ENCODE measurements around the gene REG4. TPM values are rescaled to one million over a fixed set of nuclear protein-coding genes. Genes with fewer than 3 reads are reported as not detected.

Gene REG4
- polyA plus RNA-seq, 1 donor from 2014 or later: not detected

DNA sequence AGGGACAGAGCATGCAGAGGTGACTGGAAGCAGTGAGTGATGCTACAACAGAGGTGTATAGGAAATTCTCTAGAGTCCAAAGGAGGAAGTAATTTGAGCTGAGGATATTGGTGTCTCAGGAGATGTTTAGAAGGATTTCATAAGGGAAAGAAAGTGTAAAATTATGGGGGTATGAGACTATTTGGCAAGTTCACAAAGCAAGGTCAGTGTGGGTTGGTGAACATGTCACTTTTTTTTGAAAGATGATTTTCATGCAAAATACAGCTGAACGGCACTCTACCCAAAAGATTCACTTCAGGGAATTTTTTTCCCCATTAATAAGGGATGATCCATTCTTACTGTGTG lies 66.7 kb downstream of the REG4 start:
- no peaks in the 10 kb centered on the region for H3K9me2 ChIP-seq (ENCODE audit: insufficient read depth, low read length)
- no peak overlapping the region for H3K9ac ChIP-seq (ENCODE audit: low read length)
- TF ChIP-seq, protein P1, sequence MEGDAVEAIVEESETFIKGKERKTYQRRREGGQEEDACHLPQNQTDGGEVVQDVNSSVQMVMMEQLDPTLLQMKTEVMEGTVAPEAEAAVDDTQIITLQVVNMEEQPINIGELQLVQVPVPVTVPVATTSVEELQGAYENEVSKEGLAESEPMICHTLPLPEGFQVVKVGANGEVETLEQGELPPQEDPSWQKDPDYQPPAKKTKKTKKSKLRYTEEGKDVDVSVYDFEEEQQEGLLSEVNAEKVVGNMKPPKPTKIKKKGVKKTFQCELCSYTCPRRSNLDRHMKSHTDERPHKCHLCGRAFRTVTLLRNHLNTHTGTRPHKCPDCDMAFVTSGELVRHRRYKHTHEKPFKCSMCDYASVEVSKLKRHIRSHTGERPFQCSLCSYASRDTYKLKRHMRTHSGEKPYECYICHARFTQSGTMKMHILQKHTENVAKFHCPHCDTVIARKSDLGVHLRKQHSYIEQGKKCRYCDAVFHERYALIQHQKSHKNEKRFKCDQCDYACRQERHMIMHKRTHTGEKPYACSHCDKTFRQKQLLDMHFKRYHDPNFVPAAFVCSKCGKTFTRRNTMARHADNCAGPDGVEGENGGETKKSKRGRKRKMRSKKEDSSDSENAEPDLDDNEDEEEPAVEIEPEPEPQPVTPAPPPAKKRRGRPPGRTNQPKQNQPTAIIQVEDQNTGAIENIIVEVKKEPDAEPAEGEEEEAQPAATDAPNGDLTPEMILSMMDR (IDR thresholded peaks at IDR 0.05; ENCODE audit: poor library complexity, severe bottlenecking): no peak
- TF ChIP-seq MXI1 (conservative IDR thresholded peaks at IDR 0.05; ENCODE audit: poor library complexity, severe bottlenecking): no peak
- no peak for TF ChIP-seq POLR2AphosphoS5 (IDR thresholded peaks at IDR 0.05)
- no peak for TF ChIP-seq EZH2 (IDR thresholded peaks at IDR 0.05; ENCODE audit: borderline replicate concordance, insufficient read depth, low read length, poor library complexity, severe bottlenecking)
- no peak for TF ChIP-seq TAF1 (IDR thresholded peaks at IDR 0.05; ENCODE audit: low read depth)
- no peak for TF ChIP-seq REST (IDR thresholded peaks at IDR 0.05; ENCODE audit: borderline replicate concordance)
- no peak for TF ChIP-seq EP300 (conservative IDR thresholded peaks at IDR 0.05; ENCODE audit: poor library complexity, severe bottlenecking)
- TF ChIP-seq RAD21 (conservative IDR thresholded peaks at IDR 0.05): no peak
- no peak for TF ChIP-seq SMC3 (conservative IDR thresholded peaks at IDR 0.05; ENCODE audit: poor library complexity)
- no peaks in the 10 kb centered on the region for H3K36me3 ChIP-seq (ENCODE audit: insufficient read depth, low read length)
- H3F3A ChIP-seq (ENCODE audit: insufficient read depth, low read length, poor library complexity, severe bottlenecking): no peaks in the 10 kb centered on the region
- no peak overlapping the region for H2AFZ ChIP-seq (ENCODE audit: low read depth, low read length)
- no peak overlapping the region for H3K4me3 ChIP-seq (ENCODE audit: low read length)
- H3K27me3 ChIP-seq (ENCODE audit: insufficient read depth, low read depth, low read length): no peaks in the 10 kb centered on the region
- H4K20me1 ChIP-seq (ENCODE audit: insufficient read depth): no peaks in the 10 kb centered on the region
- no peaks in the 10 kb centered on the region for H3K9me3 ChIP-seq (ENCODE audit: low read length)
- no peak overlapping the region for H3K27ac ChIP-seq (ENCODE audit: low read length)
- no peak overlapping the region for H3K4me2 ChIP-seq (ENCODE audit: low read length)
- H3K79me2 ChIP-seq (replicated peaks; ENCODE audit: insufficient read depth, low read length): no peaks in the 10 kb centered on the region

Other genes with a start within 250 kb of the REG4 start
- gene ZNF697, start 163.2 kb downstream of the REG4 start, polyA plus RNA-seq: 61.8 and 69.6 TPM in 2 replicates
- 11.8 and 27.1 TPM in 2 replicates for gene PHGDH, start 99.5 kb downstream of the REG4 start, polyA plus RNA-seq
- gene HMGCS2, start 42.6 kb downstream of the REG4 start, polyA plus RNA-seq: not detected in 2 replicates
- gene ADAM30, start 85.1 kb upstream of the REG4 start, polyA plus RNA-seq: not detected in 2 replicates